Prostate gland (tissue), 2 donors: ENCODE data around the gene TSNAX.

Source experiments
- CTCF ChIP-seq, 4 experiments: fragments of 200-600 bp in 2 of 4; fragments of 450-650 bp in 2 of 4; sonication (generic) in 2 of 4; IDR thresholded peaks; 1 replicate in 3 of 4; 2 replicates in 1 of 4; pipeline ENCODE4 v1.5.1; 2016 to 2019; ENCODE audit warnings: antibody characterized with exemption in 4 of 4, mild to moderate bottlenecking in 2 of 4, moderate library complexity in 2 of 4
- POLR2A ChIP-seq: fragments of 450-650 bp; IDR thresholded peaks from one replicate; pipeline ENCODE4 v1.6.1; 2016; ENCODE audit warnings: antibody characterized with exemption, mild to moderate bottlenecking

GRCh38 chr1:231493421-231494185, 34.9 kb upstream of the TSNAX start:
- no peak for TF ChIP-seq POLR2A
- no peak for TF ChIP-seq CTCF (IDR thresholded peaks at IDR 0.05)
